Vagina (tissue), 2 donors: Measurements from ENCODE around the gene METTL26. TPM values are rescaled to one million over a fixed set of nuclear protein-coding genes. Genes with fewer than 3 reads are reported as not detected.

Experiments
- DNase-seq, 2 donors: peaks; one replicate each; pipeline ENCODE4 v3.0.0-alpha.2; 2017; ENCODE audit errors: extremely low spot score in 2 of 2
- H3K27ac ChIP-seq: fragments of 200-600 bp; sonication (generic); one replicate; pipeline ENCODE4 v1.5.1; 2019
- H3K27me3 ChIP-seq: fragments of 200-600 bp; sonication (generic); one replicate; pipeline ENCODE4 v1.5.1; 2019
- H3K36me3 ChIP-seq, 2 donors: fragments of 200-600 bp; sonication (generic); one replicate each; pipeline ENCODE4 v1.5.1; 2017 to 2019
- H3K4me1 ChIP-seq: fragments of 200-600 bp; sonication (generic); one replicate; pipeline ENCODE4 v1.5.1; 2019
- H3K4me3 ChIP-seq, 2 donors: fragments of 200-600 bp; sonication (generic); 1 replicate in 1 of 2; 2 replicates in 1 of 2; pipeline ENCODE4 v1.5.1; 2016 to 2019
- H3K9me3 ChIP-seq: fragments of 200-600 bp; sonication (generic); one replicate; pipeline ENCODE4 v1.5.1; 2019
- POLR2A ChIP-seq, 2 donors: fragments of 450-650 bp; IDR thresholded peaks; one replicate each; pipeline ENCODE4 v1.6.1; 2017; ENCODE audit warnings: antibody characterized with exemption in 2 of 2, mild to moderate bottlenecking in 2 of 2, moderate library complexity in 2 of 2
- POLR2AphosphoS5 ChIP-seq, 2 donors: sonication (generic); formaldehyde crosslinking; IDR thresholded peaks; one replicate each; pipeline ENCODE4 v1.9.0; 2017; ENCODE audit warnings: antibody characterized with exemption in 2 of 2, mild to moderate bottlenecking in 2 of 2, low read depth in 1 of 2; ENCODE audit not compliant: insufficient read depth in 1 of 2
- intact Hi-C: fragments of 100-400 bp; cut with DNase I; formaldehyde crosslinking; loops from one replicate; pipeline ENCODE4 v1.15.1; 2023
- total RNA-seq: library from RNA; depleted of rRNA; stranded (reverse); fragments of >200 nt; gene quantifications from one replicate; pipeline ENCODE4 v1.2.3, GENCODE V29; 2016
- TF ChIP-seq, protein P1 (sequence below), 3 experiments: fragments of 450-650 bp in 2 of 3; fragments of 200-600 bp in 1 of 3; sonication (generic) in 1 of 3; IDR thresholded peaks; one replicate each; pipeline ENCODE4 v1.5.1; 2017 to 2019; ENCODE audit warnings: antibody characterized with exemption in 3 of 3, mild to moderate bottlenecking in 2 of 3, moderate library complexity in 2 of 3

Gene METTL26
- total RNA-seq, 1 donor from 2014 or later, result 187 TPM

DNA sequence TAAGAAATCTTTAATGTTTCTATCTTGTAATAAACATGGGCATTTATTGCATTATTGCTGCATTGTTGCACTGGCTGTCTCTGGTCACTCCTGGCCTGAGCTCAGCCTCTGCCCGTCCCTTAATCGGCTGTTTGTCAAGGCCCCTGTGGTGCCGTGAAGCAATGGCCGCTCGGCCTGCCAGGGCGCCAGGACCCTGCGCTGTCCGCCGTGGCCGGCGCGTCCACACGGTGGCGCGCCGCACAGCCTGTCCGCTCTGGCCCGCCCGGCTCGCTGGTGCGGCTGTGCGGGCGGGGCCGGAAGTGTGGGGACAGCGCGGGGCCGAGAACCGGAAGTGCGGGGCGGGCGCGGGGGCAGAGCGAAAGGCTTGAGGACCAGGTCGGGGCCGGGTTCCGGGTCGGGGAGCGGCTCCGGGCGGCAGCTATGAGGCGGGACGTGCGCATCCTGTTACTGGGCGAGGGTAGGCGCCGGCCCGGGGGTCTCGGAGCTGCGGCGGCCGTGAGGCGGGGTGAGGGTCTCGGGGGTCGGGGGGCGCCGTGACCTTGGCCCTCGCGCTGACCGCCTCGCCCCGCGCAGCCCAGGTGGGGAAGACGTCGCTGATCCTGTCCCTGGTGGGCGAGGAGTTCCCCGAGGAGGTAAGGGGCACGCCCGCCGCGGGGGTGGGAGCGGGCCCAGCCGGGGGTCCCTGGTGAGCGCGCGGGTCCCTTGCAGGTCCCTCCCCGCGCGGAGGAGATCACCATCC lies 31.8 kb upstream of the METTL26 start, which contains the start of gene RHOT2:
Gene RHOT2 (plus strand): TSS at position 353 of the 739 bp plus-strand sequence. CDS start 68 bp downstream, at position 421.
- Histone ChIP-seq H3K9me3 (no peaks in the 10 kb centered on the region), H3K4me3 (peak within 1 kb of the TSS; percentile 81 to 99), H3K27ac (peak within 1 kb of the TSS; percentile 90), H3K27me3 (no peaks in the 10 kb centered on the region), H3K36me3 (peaks cover 0 to 36% of the 10 kb centered on the region in 2 donors), H3K4me1 (peaks cover 23% of the 10 kb centered on the region)
- intact Hi-C loops, result no loop called here
- no peak for DNase-seq
- TF ChIP-seq POLR2A (IDR thresholded peaks at IDR 0.05) (peak in 1 of 2 donors; percentile 46), POLR2AphosphoS5 (IDR thresholded peaks at IDR 0.05; ENCODE audit: insufficient read depth in 1 of 2, low read depth in 1 of 2) (peak in 1 of 2 donors; percentile 65)
- TF ChIP-seq, protein P1, sequence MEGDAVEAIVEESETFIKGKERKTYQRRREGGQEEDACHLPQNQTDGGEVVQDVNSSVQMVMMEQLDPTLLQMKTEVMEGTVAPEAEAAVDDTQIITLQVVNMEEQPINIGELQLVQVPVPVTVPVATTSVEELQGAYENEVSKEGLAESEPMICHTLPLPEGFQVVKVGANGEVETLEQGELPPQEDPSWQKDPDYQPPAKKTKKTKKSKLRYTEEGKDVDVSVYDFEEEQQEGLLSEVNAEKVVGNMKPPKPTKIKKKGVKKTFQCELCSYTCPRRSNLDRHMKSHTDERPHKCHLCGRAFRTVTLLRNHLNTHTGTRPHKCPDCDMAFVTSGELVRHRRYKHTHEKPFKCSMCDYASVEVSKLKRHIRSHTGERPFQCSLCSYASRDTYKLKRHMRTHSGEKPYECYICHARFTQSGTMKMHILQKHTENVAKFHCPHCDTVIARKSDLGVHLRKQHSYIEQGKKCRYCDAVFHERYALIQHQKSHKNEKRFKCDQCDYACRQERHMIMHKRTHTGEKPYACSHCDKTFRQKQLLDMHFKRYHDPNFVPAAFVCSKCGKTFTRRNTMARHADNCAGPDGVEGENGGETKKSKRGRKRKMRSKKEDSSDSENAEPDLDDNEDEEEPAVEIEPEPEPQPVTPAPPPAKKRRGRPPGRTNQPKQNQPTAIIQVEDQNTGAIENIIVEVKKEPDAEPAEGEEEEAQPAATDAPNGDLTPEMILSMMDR (IDR thresholded peaks at IDR 0.05), result peak; percentile 79 to 92 (median 91)

- Histone ChIP-seq H3K27ac (peak overlapping the region; percentile 90), H3K27me3 (no peaks in the 10 kb centered on the region), H3K4me3 (peak overlapping the region; percentile 81 to 99), H3K36me3 (peaks cover 0 to 29% of the 10 kb centered on the region in 2 donors), H3K9me3 (no peaks in the 10 kb centered on the region), H3K4me1 (peaks cover 23% of the 10 kb centered on the region)
- intact Hi-C loops, result no loop called here
- no peak for DNase-seq
- TF ChIP-seq, protein P1 (IDR thresholded peaks at IDR 0.05), result no peak
- TF ChIP-seq POLR2AphosphoS5 (IDR thresholded peaks at IDR 0.05; ENCODE audit: insufficient read depth in 1 of 2, low read depth in 1 of 2) (no peak), POLR2A (IDR thresholded peaks at IDR 0.05) (no peak)
Measured at GRCh38 chr16:667113-667779, 31.1 kb upstream of the METTL26 start.

- no peak overlapping the region for H3K27ac ChIP-seq
- H3K27me3 ChIP-seq, result no peaks in the 10 kb centered on the region
- TF ChIP-seq, protein P1 (IDR thresholded peaks at IDR 0.05), result no peak
- TF ChIP-seq POLR2AphosphoS5 (IDR thresholded peaks at IDR 0.05; ENCODE audit: insufficient read depth in 1 of 2, low read depth in 1 of 2) (no peak), POLR2A (IDR thresholded peaks at IDR 0.05) (no peak)
- H3K36me3 ChIP-seq, result peaks cover 0 to 22% of the 10 kb centered on the region in 2 donors
- no peak overlapping the region for H3K4me3 ChIP-seq
- intact Hi-C loops, result no loop called here
- DNase-seq, result no peak
- peaks cover 25% of the 10 kb centered on the region for H3K4me1 ChIP-seq
- no peaks in the 10 kb centered on the region for H3K9me3 ChIP-seq
Measured at GRCh38 chr16:666572-666971, 30.5 kb upstream of the METTL26 start.

DNA sequence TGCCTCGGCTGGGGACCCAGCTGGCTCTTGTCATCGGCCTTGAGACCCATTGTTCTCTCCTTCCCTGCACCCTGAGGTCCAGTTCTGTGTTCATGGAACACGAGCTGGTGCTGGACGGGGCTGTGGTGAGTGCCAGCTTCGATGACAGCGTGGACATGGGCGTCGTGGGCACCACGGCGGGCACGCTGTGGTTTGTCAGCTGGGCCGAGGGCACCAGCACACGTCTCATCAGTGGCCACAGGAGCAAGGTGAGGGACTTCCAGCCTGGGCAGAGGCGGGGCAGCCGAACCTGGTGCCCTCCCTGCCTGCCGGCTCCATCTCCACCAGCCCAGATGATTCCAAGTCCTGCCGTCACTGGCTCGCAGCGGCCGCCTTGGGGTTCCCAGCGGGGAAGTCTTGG lies 26.5 kb upstream of the METTL26 start:
- Histone ChIP-seq H3K27me3 (no peaks in the 10 kb centered on the region), H3K9me3 (no peaks in the 10 kb centered on the region), H3K4me1 (peaks cover 23% of the 10 kb centered on the region), H3K4me3 (no peak overlapping the region), H3K27ac (no peak overlapping the region), H3K36me3 (no peaks in the 10 kb centered on the region)
- intact Hi-C loops, result no loop called here
- TF ChIP-seq POLR2A (IDR thresholded peaks at IDR 0.05), result no peak
- TF ChIP-seq, protein P1 (IDR thresholded peaks at IDR 0.05), result no peak
- TF ChIP-seq POLR2AphosphoS5 (IDR thresholded peaks at IDR 0.05; ENCODE audit: insufficient read depth in 1 of 2, low read depth in 1 of 2), result no peak
- DNase-seq, result no peak
